KMS-11 (cell line): ENCODE measurements around the gene KIF2A.
A peak's percentile ranks its signal among the peaks of the same experiment; 100 is the strongest.

ENCODE experiments used
- H2AFZ ChIP-seq: fragments of 200-600 bp; sonication (generic); 2 replicates; pipeline ENCODE4 v1.6.1; 2016; ENCODE audit warnings: antibody characterized with exemption, mixed run types, low read depth
- H3K27ac ChIP-seq: fragments of 200-600 bp; sonication (generic); 2 replicates; pipeline ENCODE4 v1.6.1; 2016; ENCODE audit warnings: mild to moderate bottlenecking, mixed run types
- H3K27me3 ChIP-seq: fragments of 200-600 bp; sonication (generic); 2 replicates; pipeline ENCODE4 v1.6.1; 2017; ENCODE audit warnings: mild to moderate bottlenecking, low read depth, mixed run types, moderate library complexity; ENCODE audit not compliant: insufficient read depth
- H3K36me3 ChIP-seq: fragments of 200-600 bp; sonication (generic); 2 replicates; pipeline ENCODE4 v1.6.1; 2017; ENCODE audit warnings: mild to moderate bottlenecking, mixed run types; ENCODE audit not compliant: insufficient read depth
- H3K4me1 ChIP-seq: fragments of 200-600 bp; sonication (generic); 2 replicates; pipeline ENCODE4 v1.6.1; 2016; ENCODE audit warnings: mild to moderate bottlenecking, low read depth, mixed run types; ENCODE audit not compliant: poor library complexity, severe bottlenecking
- H3K4me2 ChIP-seq: fragments of 200-600 bp; sonication (generic); 2 replicates; pipeline ENCODE4 v1.7.0; 2016; ENCODE audit warnings: mild to moderate bottlenecking, mixed run types
- H3K4me3 ChIP-seq: fragments of 200-600 bp; sonication (generic); IDR thresholded peaks from 2 replicates; pipeline ENCODE4 v1.6.1; 2017; ENCODE audit warnings: low read depth, low read length, mixed read lengths; ENCODE audit not compliant: insufficient read depth
- H3K79me2 ChIP-seq: fragments of 200-600 bp; sonication (generic); 2 replicates; pipeline ENCODE4 v1.6.1; 2016; ENCODE audit warnings: low read depth, mixed run types; ENCODE audit not compliant: insufficient read depth
- H3K9ac ChIP-seq: fragments of 200-600 bp; sonication (generic); 2 replicates; pipeline ENCODE4 v1.6.1; 2016; ENCODE audit warnings: mild to moderate bottlenecking, mixed run types
- H4K20me1 ChIP-seq: fragments of 200-600 bp; sonication (generic); 2 replicates; pipeline ENCODE4 v1.6.1; 2016; ENCODE audit warnings: mild to moderate bottlenecking, mixed run types; ENCODE audit not compliant: insufficient read depth
- TF ChIP-seq, protein P1 (sequence below): fragments of 200-600 bp; sonication (generic); conservative IDR thresholded peaks from 2 replicates; pipeline ENCODE4 v1.6.1; 2017; ENCODE audit warnings: low read depth, mild to moderate bottlenecking, antibody characterized with exemption, low read length, moderate library complexity, mixed read lengths

KIF2A gene

GRCh38 chr5:62395210-62395950, 89.4 kb downstream of the KIF2A start:
- Histone ChIP-seq H3K27ac (no peak overlapping the region), H3K36me3 (peaks cover 13% of the 10 kb centered on the region; the same call in 1 of the 2 replicates), H4K20me1 (no peaks in the 10 kb centered on the region), H2AFZ (no peak overlapping the region), H3K79me2 (no peaks in the 10 kb centered on the region), H3K9ac (no peak overlapping the region), H3K4me3 (no peak overlapping the region), H3K27me3 (no peaks in the 10 kb centered on the region), H3K4me2 (no peak overlapping the region), H3K4me1 (no peaks in the 10 kb centered on the region)
- TF ChIP-seq, protein P1, sequence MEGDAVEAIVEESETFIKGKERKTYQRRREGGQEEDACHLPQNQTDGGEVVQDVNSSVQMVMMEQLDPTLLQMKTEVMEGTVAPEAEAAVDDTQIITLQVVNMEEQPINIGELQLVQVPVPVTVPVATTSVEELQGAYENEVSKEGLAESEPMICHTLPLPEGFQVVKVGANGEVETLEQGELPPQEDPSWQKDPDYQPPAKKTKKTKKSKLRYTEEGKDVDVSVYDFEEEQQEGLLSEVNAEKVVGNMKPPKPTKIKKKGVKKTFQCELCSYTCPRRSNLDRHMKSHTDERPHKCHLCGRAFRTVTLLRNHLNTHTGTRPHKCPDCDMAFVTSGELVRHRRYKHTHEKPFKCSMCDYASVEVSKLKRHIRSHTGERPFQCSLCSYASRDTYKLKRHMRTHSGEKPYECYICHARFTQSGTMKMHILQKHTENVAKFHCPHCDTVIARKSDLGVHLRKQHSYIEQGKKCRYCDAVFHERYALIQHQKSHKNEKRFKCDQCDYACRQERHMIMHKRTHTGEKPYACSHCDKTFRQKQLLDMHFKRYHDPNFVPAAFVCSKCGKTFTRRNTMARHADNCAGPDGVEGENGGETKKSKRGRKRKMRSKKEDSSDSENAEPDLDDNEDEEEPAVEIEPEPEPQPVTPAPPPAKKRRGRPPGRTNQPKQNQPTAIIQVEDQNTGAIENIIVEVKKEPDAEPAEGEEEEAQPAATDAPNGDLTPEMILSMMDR, result no peak

DNA sequence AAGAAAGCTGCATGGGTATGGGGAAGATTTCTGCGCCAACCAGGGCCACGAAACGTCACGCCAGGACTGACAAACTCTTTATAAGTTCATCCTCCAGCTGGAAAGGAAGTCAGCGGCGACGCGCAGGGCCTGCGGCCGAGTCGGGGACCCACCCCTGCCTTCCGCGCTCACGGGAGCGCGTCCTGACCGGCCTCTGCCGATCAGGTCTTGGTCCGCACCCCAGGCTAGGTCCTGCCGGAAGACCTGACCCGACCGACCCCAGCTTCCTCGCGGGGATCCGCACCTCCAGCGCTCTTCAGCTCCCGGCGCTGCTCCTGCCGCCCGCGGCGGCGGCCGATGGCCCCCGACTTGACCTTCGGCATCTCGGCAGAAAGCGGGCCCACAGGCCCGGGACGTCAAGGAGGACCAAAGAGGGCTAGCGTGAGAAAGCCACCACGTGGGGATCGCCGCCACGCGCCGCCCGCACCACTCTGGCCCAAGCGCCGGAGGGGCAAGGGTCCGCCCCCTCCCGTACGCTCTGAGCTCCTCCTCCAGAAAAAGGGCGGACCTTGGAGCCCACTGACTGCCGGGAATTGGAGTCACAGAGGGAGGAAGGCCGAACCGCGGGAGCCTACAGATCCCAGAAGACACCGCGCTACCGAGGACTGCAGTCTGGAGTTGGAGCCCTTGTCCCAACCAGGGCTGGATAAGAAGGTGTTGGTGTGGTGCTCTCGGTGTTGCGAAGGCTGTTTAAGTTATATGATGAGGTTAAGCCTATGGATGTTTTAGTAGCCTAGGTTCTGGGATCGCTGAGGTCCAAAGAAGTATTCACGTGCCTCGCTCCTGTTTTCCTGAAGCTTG, 97.6 kb downstream of the KIF2A start, which contains the start of gene DIMT1:
Gene DIMT1, minus strand, starts transcription at position 495 of the 840 bp plus-strand sequence. Its CDS starts 133 bp downstream, at position 362.
- Histone ChIP-seq H3K9ac (peak within 1 kb of the TSS; percentile 94), H3K4me2 (peak within 1 kb of the TSS; percentile 70), H3K27me3 (no peaks in the 10 kb centered on the region), H3K79me2 (peaks cover 20% of the 10 kb centered on the region), H2AFZ (peak within 1 kb of the TSS; percentile 74), H3K4me1 (peaks cover 18% of the 10 kb centered on the region), H3K4me3 (no peak within 1 kb of the TSS), H4K20me1 (no peaks in the 10 kb centered on the region), H3K27ac (peak within 1 kb of the TSS; percentile 85), H3K36me3 (0 out of 2 replicates have a peak, but pooled peaks cover 7% of the 10 kb centered on the region)
- TF ChIP-seq, protein P1, result no peak

DNA sequence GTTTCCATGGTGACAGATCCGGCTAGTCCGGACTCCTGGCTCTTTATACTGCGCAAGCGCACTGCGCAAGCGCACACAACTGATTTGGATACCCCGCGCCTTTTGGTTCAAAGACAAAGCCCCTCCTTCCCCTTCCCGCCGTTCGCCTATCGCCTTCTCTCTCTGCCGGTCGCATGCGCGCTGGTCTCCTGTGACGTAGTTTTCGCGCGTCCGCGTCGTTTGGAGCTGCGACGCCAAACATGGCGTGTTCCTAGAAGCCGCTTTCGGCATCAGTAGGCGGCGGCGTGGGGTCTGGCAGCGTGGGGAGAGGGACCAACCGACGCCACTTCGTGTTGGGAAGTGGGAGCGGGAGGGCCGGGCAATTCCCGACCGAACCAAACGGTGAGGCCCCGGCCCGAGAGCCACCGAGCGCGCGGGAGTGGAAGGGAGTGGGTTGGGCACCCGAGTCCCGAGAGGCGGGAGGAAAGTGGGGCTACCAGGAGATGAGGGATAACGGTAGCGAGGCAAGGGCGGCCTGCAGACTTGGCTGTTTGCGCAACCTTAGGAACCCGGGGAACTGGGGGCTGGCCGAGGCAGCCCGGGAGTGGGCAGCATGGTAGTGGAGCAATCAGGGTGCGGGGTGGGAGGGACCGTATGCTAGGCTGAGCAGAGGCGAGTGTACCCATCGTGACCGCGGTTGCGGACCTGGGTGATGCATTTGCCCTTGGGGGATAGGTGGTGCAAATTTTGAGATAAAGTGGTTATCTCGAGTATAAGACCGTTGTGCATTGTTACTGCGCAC, 106.7 kb downstream of the KIF2A start, which contains the start of gene IPO11:
Gene IPO11, plus strand, starts transcription at position 215 of the 781 bp plus-strand sequence. CDS start 24,517 bp downstream, outside the sequence.
- Histone ChIP-seq H3K79me2 (peaks cover 52% of the 10 kb centered on the region), H3K4me3 (no peak within 1 kb of the TSS), H3K4me2 (peak within 1 kb of the TSS; percentile 89), H2AFZ (peak within 1 kb of the TSS; percentile 89), H3K36me3 (no peaks in the 10 kb centered on the region), H3K27me3 (no peaks in the 10 kb centered on the region), H4K20me1 (no peaks in the 10 kb centered on the region; the same call in 1 of the 2 replicates), H3K9ac (peak within 1 kb of the TSS; percentile 90), H3K27ac (peak within 1 kb of the TSS; percentile 71), H3K4me1 (peaks cover 21% of the 10 kb centered on the region)
- TF ChIP-seq, protein P1, result no peak

- 0 out of 2 replicates have a peak overlapping the region, but pooled peaks have one; percentile 71 for H3K27ac ChIP-seq
- no peaks in the 10 kb centered on the region for H3K36me3 ChIP-seq
- H3K4me3 ChIP-seq, result no peak overlapping the region
- peaks cover 61% of the 10 kb centered on the region for H3K79me2 ChIP-seq
- TF ChIP-seq, protein P1, result no peak
- no peak overlapping the region for H2AFZ ChIP-seq
- H3K27me3 ChIP-seq, result no peaks in the 10 kb centered on the region
- H3K4me2 ChIP-seq, result peak overlapping the region; percentile 89
- H3K4me1 ChIP-seq, result peaks cover 21% of the 10 kb centered on the region
- H3K9ac ChIP-seq, result peak overlapping the region; percentile 90; the same call in 1 of the 2 replicates
- H4K20me1 ChIP-seq, result no peaks in the 10 kb centered on the region; the same call in 1 of the 2 replicates
Measured at GRCh38 chr5:62413711-62414110, 107.7 kb downstream of the KIF2A start.
